K562 (cell line): ENCODE data around the gene VWA1. TPM values are rescaled to one million over a fixed set of nuclear protein-coding genes. Genes with fewer than 3 reads are reported as not detected.

Experiments
- ATAC-seq: fragments of 200-7000 bp; cut with Tn5 transposase; 3 replicates; pipeline ENCODE4 v1.9.1; 2020; ENCODE audit warnings: moderate library complexity
- BruUV-seq: library from RNA; stranded (reverse); fragments of 400-500 nt; replicated peaks from 2 replicates; lab custom pipeline; 2021; lab: Mats Ljungman, UMichigan
- CTCF ChIA-PET: fragments of 300-600 bp; formaldehyde crosslinking; extraction: SDS; loops from one replicate; lab custom pipeline; 2021; ENCODE audit warnings: low intra/inter-chr PET ratio; lab: Yijun Ruan, JAX
- POLR2A ChIA-PET: fragments of 300-600, 350-650 bp; sonication (Branson Sonifier 250); formaldehyde crosslinking; extraction: SDS; loops from one replicate; lab custom pipeline; 2021; ENCODE audit warnings: antibody characterized with exemption, inconsistent platforms; lab: Yijun Ruan, JAX
- DNase-seq, 4 experiments: peaks; one replicate each; pipeline versions ENCODE4 v3.0.0 to v3.0.0-alpha.2; 2011 to 2018; ENCODE audit warnings: low spot score in 3 of 4, mixed read lengths in 3 of 4; ENCODE audit errors: extremely low read depth in 1 of 4
- FAIRE-seq: peaks from 2 replicates; lab custom pipeline; 2011; peaks lifted over from hg19 to GRCh38; lab: Jason Lieb, UNC
- H2AFZ ChIP-seq: 2 replicates; pipeline ENCODE4 v1.6.0; 2011; ENCODE audit warnings: low read depth, low read length, control low read depth, inconsistent platforms
- H3K27ac ChIP-seq: fragments of 200-600 bp; 3 replicates; pipeline ENCODE4 v1.8.0; 2011; ENCODE audit warnings: low read depth, mild to moderate bottlenecking, control low read depth, inconsistent platforms, low read length, moderate library complexity, mixed read lengths; ENCODE audit errors: extremely low read depth
- H3K27me3 ChIP-seq, 2 experiments: fragments of 300-600 bp in 1 of 2; 2 replicates in 1 of 2; 3 replicates in 1 of 2; pipeline versions ENCODE4 v1.6.0 to v1.8.0; 2011; ENCODE audit warnings: inconsistent platforms in 2 of 2, low read length in 2 of 2, mild to moderate bottlenecking in 1 of 2, mixed read lengths in 1 of 2, moderate library complexity in 1 of 2; ENCODE audit not compliant: control insufficient read depth in 2 of 2, insufficient read depth in 2 of 2
- H3K36me3 ChIP-seq: fragments of 300-600 bp; 3 replicates; pipeline ENCODE4 v1.8.0; 2011; ENCODE audit warnings: mild to moderate bottlenecking, low read length, inconsistent platforms; ENCODE audit not compliant: control insufficient read depth, insufficient read depth
- H3K4me1 ChIP-seq, 2 experiments: fragments of 200-600 bp in 1 of 2; replicated peaks in 1 of 2; 2 replicates in 1 of 2; 3 replicates in 1 of 2; pipeline versions ENCODE4 v1.5.1 to v1.8.0; 2011; ENCODE audit warnings: inconsistent platforms in 2 of 2, low read length in 2 of 2, mild to moderate bottlenecking in 1 of 2, mixed read lengths in 1 of 2, moderate library complexity in 1 of 2; ENCODE audit not compliant: control insufficient read depth in 2 of 2, insufficient read depth in 2 of 2
- H3K4me2 ChIP-seq: 2 replicates; pipeline ENCODE4 v1.6.1; 2011; ENCODE audit warnings: low read length, control low read depth, inconsistent platforms, mixed read lengths; ENCODE audit not compliant: insufficient read depth
- H3K4me3 ChIP-seq: fragments of 200-600 bp; sonication (generic), shearing (Covaris generic); 2 replicates; pipeline ENCODE4 v1.5.1; 2016; ENCODE audit warnings: control low read depth, inconsistent platforms
- H3K79me2 ChIP-seq: fragments of 200-600 bp; 3 replicates; pipeline ENCODE4 v1.8.0; 2011; ENCODE audit warnings: low read length, inconsistent platforms; ENCODE audit not compliant: control insufficient read depth, insufficient read depth
- H3K9ac ChIP-seq, 2 experiments: 2 replicates each; pipeline versions ENCODE4 v1.6.0 to v1.6.1; 2011; ENCODE audit warnings: low read depth in 2 of 2, low read length in 2 of 2, control low read depth in 1 of 2, inconsistent platforms in 1 of 2, mild to moderate bottlenecking in 1 of 2, mixed read lengths in 1 of 2; ENCODE audit not compliant: insufficient read depth in 1 of 2
- H3K9me1 ChIP-seq: one replicate; pipeline ENCODE4 v1.6.0; 2011; ENCODE audit warnings: inconsistent platforms, mild to moderate bottlenecking, low read length, moderate library complexity; ENCODE audit not compliant: control insufficient read depth, insufficient read depth
- H3K9me3 ChIP-seq: replicated peaks from 2 replicates; pipeline ENCODE4 v1.5.1; 2011; ENCODE audit warnings: low read depth, low read length, inconsistent platforms; ENCODE audit not compliant: control insufficient read depth, insufficient read depth
- H4K20me1 ChIP-seq: replicated peaks from 2 replicates; pipeline ENCODE4 v1.6.1; 2011; ENCODE audit warnings: low read length, inconsistent platforms, mixed read lengths; ENCODE audit not compliant: control insufficient read depth, insufficient read depth
- DACH1 ChIP-seq: fragments of 450-650 bp; IDR thresholded peaks from 2 replicates; pipeline ENCODE4 v1.6.1; 2018; ENCODE audit not compliant: partially characterized antibody
- GABPA ChIP-seq: fragments of 200-800 bp; sonication (Bioruptor generic); conservative IDR thresholded peaks from 2 replicates; pipeline ENCODE4 v1.6.1; 2016; ENCODE audit warnings: low read depth, missing genetic modification characterization, missing compliant biosample characterization
- GATAD2A ChIP-seq: fragments of 450-650 bp; IDR thresholded peaks from 2 replicates; pipeline ENCODE4 v1.6.1; 2017
- JUND ChIP-seq, 2 experiments: IDR thresholded peaks; 2 replicates in 1 of 2; 3 replicates in 1 of 2; pipeline ENCODE4 v1.6.1; 2011; ENCODE audit warnings: borderline replicate concordance in 2 of 2, low read depth in 2 of 2, low read length in 2 of 2, improper control_type of control experiment in 1 of 2, missing biosample characterization in 1 of 2, missing genetic modification characterization in 1 of 2, missing genetic modification reagents in 1 of 2
- KDM4B ChIP-seq, 2 experiments: fragments of 450-650 bp in 1 of 2; sonication (generic) in 1 of 2; IDR thresholded peaks; 2 replicates each; pipeline ENCODE4 v1.6.1; 2016 to 2017; ENCODE audit warnings: borderline replicate concordance in 2 of 2, antibody characterized with exemption in 1 of 2, low read depth in 1 of 2, mild to moderate bottlenecking in 1 of 2
- NFYB ChIP-seq: IDR thresholded peaks from 2 replicates; pipeline ENCODE4 v1.6.1; 2011; ENCODE audit warnings: mild to moderate bottlenecking, moderate library complexity; ENCODE audit not compliant: insufficient read length; ENCODE audit errors: extremely low read depth
- NKRF ChIP-seq: fragments of 450-650 bp; IDR thresholded peaks from 2 replicates; pipeline ENCODE4 v1.6.1; 2016; ENCODE audit warnings: borderline replicate concordance
- RBBP5 ChIP-seq: fragments of 200-600 bp; sonication (generic); IDR thresholded peaks from 2 replicates; pipeline ENCODE4 v1.6.1; 2012; ENCODE audit warnings: borderline replicate concordance, mild to moderate bottlenecking, low read length, control low read depth, inconsistent platforms; ENCODE audit not compliant: insufficient read depth, poor library complexity, severe bottlenecking
- SPI1 ChIP-seq: IDR thresholded peaks from 2 replicates; pipeline ENCODE4 v1.6.1; 2011; ENCODE audit warnings: low read depth, low read length, control low read depth, borderline replicate concordance
- TBL1XR1 ChIP-seq, 2 experiments: IDR thresholded peaks; 2 replicates each; pipeline ENCODE4 v1.6.1; 2012; ENCODE audit warnings: improper control_type of control experiment in 2 of 2, low read length in 2 of 2, mild to moderate bottlenecking in 1 of 2
- ZNF398 ChIP-seq: fragments of 250-450 bp; sonication (Bioruptor Pico); IDR thresholded peaks from 2 replicates; pipeline ENCODE4 v1.8.0; 2021; ENCODE audit warnings: moderate library complexity, mild to moderate bottlenecking, inconsistent platforms
- ZNF740 ChIP-seq, 3 experiments: fragments of 200-800 bp in 1 of 3; sonication (Bioruptor generic) in 1 of 3; sonication (generic) in 1 of 3; formaldehyde crosslinking in 1 of 3; IDR thresholded peaks; 2 replicates each; pipeline versions ENCODE4 v1.6.1 to v1.8.0; 2016 to 2022; ENCODE audit warnings: mild to moderate bottlenecking in 2 of 3, missing compliant biosample characterization in 2 of 3, missing genetic modification characterization in 2 of 3, missing genetic modification reagents in 1 of 3
- WGBS: fragments of 100-300 bp; shearing (Covaris generic); methylation state at CpG from one replicate; pipeline ENCODE4 v1.1.6; 2016; ENCODE audit warnings: low coverage, mixed read lengths; ENCODE audit not compliant: insufficient coverage; ENCODE audit errors: missing lambda C conversion rate; 5-methylcytosine and 5-hydroxymethylcytosine counted together
- in situ Hi-C: fragments of 300-500 bp; cut with MboI; formaldehyde crosslinking; loops from 4 replicates; pipeline ENCODE4 v1.15.0; 2018; ENCODE audit warnings: inconsistent platforms, mixed read lengths
- intact Hi-C: fragments of 100-400 bp; cut with micrococcal nuclease; formaldehyde crosslinking; loops from 2 replicates; pipeline ENCODE4 v1.14.2; 2022
- polyA plus RNA-seq, 8 experiments: library from polyadenylated mRNA; depleted of rRNA in 4 of 8; stranded (reverse) in 5 of 8; unstranded in 3 of 8; fragments of >200 nt; fragmentation: Nextera tagmentation in 2 of 8; fragmentation: Illumina TruSeq in 1 of 8; extraction: Ambion mirVana in 2 of 8; extraction: Trizol in 1 of 8; gene quantifications; 2 replicates each; pipeline versions ENCODE4 v1.2.1 to v1.2.3, GENCODE V29; 2011 to 2014; ENCODE audit warnings: inconsistent platforms in 1 of 8, missing spikeins in 1 of 8
- total RNA-seq, 7 experiments: library from RNA; depleted of rRNA in 6 of 7; stranded (reverse); fragments of >200 nt in 6 of 7; fragmentation: Illumina TruSeq in 2 of 7; extraction: Trizol in 2 of 7; gene quantifications; 2 replicates each; pipeline versions ENCODE4 v1.2.1 to v1.2.3, GENCODE V29; 2011 to 2021; ENCODE audit warnings: low replicate concordance in 1 of 7

VWA1 gene
- total and polyA plus RNA-seq, 9 of the 15 experiments (the other 6 are each of a cell fraction or from before 2014, with no cell fraction given): 0.01 to 6.4 (median 0.85) TPM

GRCh38 chr1:1441002-1441888 lies 5.8 kb downstream of the VWA1 start:
- peak overlapping the region in 1 of 2 experiments; percentile 84; a peak in 3 of 4 replicates for H3K9ac ChIP-seq
- H2AFZ ChIP-seq: peak overlapping the region; percentile 89
- peak; percentile 96 for ATAC-seq
- 37% methylated on average over 29 of the region's 29 CpGs for WGBS
- no peaks in the 10 kb centered on the region for H3K36me3 ChIP-seq
- POLR2A ChIA-PET: interaction anchor here (0.5 to 2.0 kb wide), 4 partner anchors 14 to 128 kb away, joined by 3 to 5 read pairs (median 4); no protein-coding TSS in a partner anchor
- intact Hi-C loops (loop anchor here (2.0 kb wide), 1 partner anchor 34 kb away; the partner anchor contains the start of gene MRPL20), in situ Hi-C loops (no loop called here)
- H3K27me3 ChIP-seq: no peaks in the 10 kb centered on the region
- peak; percentile 88 for FAIRE-seq
- H4K20me1 ChIP-seq: no peaks in the 10 kb centered on the region
- H3K9me1 ChIP-seq: no peaks in the 10 kb centered on the region
- no peak overlapping the region for H3K4me3 ChIP-seq
- peak; percentile 82 to 94 (median 94) for DNase-seq
- BruUV-seq: no TSS peak
- CTCF ChIA-PET: interaction anchor here (0.9 kb wide), 1 partner anchor 42 kb away, joined by 3 read pairs; the partner anchor contains the start of gene CCNL2
- H3K4me1 ChIP-seq: peaks cover 7 to 69% of the 10 kb centered on the region in 2 experiments; a peak in 4 of 5 replicates
- H3K27ac ChIP-seq: no peak overlapping the region
- H3K9me3 ChIP-seq: no peaks in the 10 kb centered on the region
- no peaks in the 10 kb centered on the region for H3K79me2 ChIP-seq
- H3K4me2 ChIP-seq: peak overlapping the region; percentile 68
- TF ChIP-seq JUND (IDR thresholded peaks at IDR 0.05; ENCODE audit: borderline replicate concordance, low read depth, low read length) (peak; percentile 34; the same call in 1 of the 2 replicates), JUND (tag; IDR thresholded peaks at IDR 0.05; ENCODE audit: borderline replicate concordance, low read depth, low read length) (no peak), NFYB (no peak), KDM4B (IDR thresholded peaks at IDR 0.05; ENCODE audit: borderline replicate concordance in 2 of 2, low read depth in 1 of 2) (no peak; a peak in 1 of 4 replicates), SPI1 (no peak), RBBP5 (no peak), TBL1XR1 (IDR thresholded peaks at IDR 0.05; ENCODE audit: low read length in 2 of 2) (no peak), ZNF398 (CRISPR knock-in tag) (no peak), DACH1 (peak; percentile 53), NKRF (peak; percentile 83), GATAD2A (peak; percentile 77; the same call in 1 of the 2 replicates), GABPA (tag) (no peak), ZNF740 (CRISPR knock-in tag; IDR thresholded peaks at IDR 0.05) (peak; percentile 91), ZNF740 (tag; IDR thresholded peaks at IDR 0.05) (0 out of 4 replicates have a peak, but pooled peaks of 1 of the 2 experiments have one; percentile 50)
